ENCODE data around the gene OSTN. TPM values are rescaled to one million over a fixed set of nuclear protein-coding genes. Genes with fewer than 3 reads are reported as not detected.

OSTN gene
- total and polyA plus RNA-seq, 2 donors (not counting 3 experiments of a cell fraction or from before 2014, with no cell fraction given) = not detected

GRCh38 chr3:191239407-191240031 lies 40.5 kb downstream of the OSTN start:
- DNase-seq (ENCODE audit: low read depth, low spot score) (peak; percentile 91), FAIRE-seq (peak; percentile 93)
- peak overlapping the region; percentile 86 for H3K27ac ChIP-seq (ENCODE audit: insufficient read depth, low read depth, low read length)
- peak overlapping the region in 1 of 3 experiments; percentile 21 for H3K4me3 ChIP-seq (replicated peaks in 1 of 3; ENCODE audit: insufficient read depth in 1 of 3, low read depth in 1 of 3, low read length in 3 of 3)
- peak overlapping the region; percentile 12 for H3K9ac ChIP-seq (replicated peaks; ENCODE audit: extremely low read depth, insufficient read depth, low read length)
- dilution Hi-C loops (cut with MboI; ENCODE audit: extremely low pct_ligation_motif_present, low sequenced_read_pairs) = no loop called here
- H2AFZ ChIP-seq (ENCODE audit: low read depth, low read length) = peak overlapping the region; percentile 55
- BruUV-seq (replicated peaks) = no TSS peak
- H3K4me1 ChIP-seq (ENCODE audit: control insufficient read depth, extremely low read depth, insufficient read depth, low read length) = peaks cover 45% of the 10 kb centered on the region
- no peaks in the 10 kb centered on the region for H4K20me1 ChIP-seq (replicated peaks; ENCODE audit: control insufficient read depth, extremely low read depth, insufficient read depth, low read length)
- intact Hi-C loops (cut with micrococcal nuclease) = loop anchor here (1.0 to 10.0 kb wide), 6 partner anchors 91 to 1205 kb away; partner anchors contain the start of gene UTS2B
- TF ChIP-seq JUN (IDR thresholded peaks at IDR 0.05; ENCODE audit: borderline replicate concordance, insufficient read depth, insufficient read length, low read depth) = no peak
- peak; percentile 16 for TF ChIP-seq GATA2 (IDR thresholded peaks at IDR 0.05; ENCODE audit: insufficient read depth, insufficient read length, low read depth, low read length)
- no peaks in the 10 kb centered on the region for H3K79me2 ChIP-seq (ENCODE audit: control insufficient read depth, insufficient read depth, low read length)
- peak overlapping the region; percentile 26 for H3K4me2 ChIP-seq (ENCODE audit: insufficient read depth, low read length)
- CTCF ChIA-PET = interaction anchor here (1.3 kb wide), 2 partner anchors 11 to 103 kb away, joined by 3 to 4 read pairs; no protein-coding TSS in a partner anchor
- no peaks in the 10 kb centered on the region for H3K9me3 ChIP-seq (replicated peaks; ENCODE audit: control insufficient read depth, insufficient read depth, low read length)
- POLR2A ChIA-PET = no interaction called here
- no peaks in the 10 kb centered on the region for H3K27me3 ChIP-seq (ENCODE audit: control insufficient read depth in 2 of 2, insufficient read depth in 2 of 2, low read length in 2 of 2)
- no peaks in the 10 kb centered on the region for H3K36me3 ChIP-seq (ENCODE audit: control insufficient read depth in 2 of 2, extremely low read depth in 1 of 2, insufficient read depth in 2 of 2, low read length in 2 of 2)
- no peaks in the 10 kb centered on the region for H3K9me1 ChIP-seq (replicated peaks; ENCODE audit: control insufficient read depth, extremely low read depth, insufficient read depth, low read length)

GRCh38 chr3:191240486-191240885 lies 41.4 kb downstream of the OSTN start:
- Histone ChIP-seq H3K4me3 (replicated peaks in 1 of 3; ENCODE audit: insufficient read depth in 1 of 3, low read depth in 1 of 3, low read length in 3 of 3) (no peak overlapping the region), H3K36me3 (ENCODE audit: control insufficient read depth in 2 of 2, extremely low read depth in 1 of 2, insufficient read depth in 2 of 2, low read length in 2 of 2) (no peaks in the 10 kb centered on the region), H4K20me1 (replicated peaks; ENCODE audit: control insufficient read depth, extremely low read depth, insufficient read depth, low read length) (no peaks in the 10 kb centered on the region), H3K9me1 (replicated peaks; ENCODE audit: control insufficient read depth, extremely low read depth, insufficient read depth, low read length) (no peaks in the 10 kb centered on the region), H3K9me3 (replicated peaks; ENCODE audit: control insufficient read depth, insufficient read depth, low read length) (no peaks in the 10 kb centered on the region), H3K4me2 (ENCODE audit: insufficient read depth, low read length) (peak overlapping the region; percentile 26), H3K27ac (ENCODE audit: insufficient read depth, low read depth, low read length) (peak overlapping the region; percentile 86), H3K9ac (replicated peaks; ENCODE audit: extremely low read depth, insufficient read depth, low read length) (no peak overlapping the region), H3K79me2 (ENCODE audit: control insufficient read depth, insufficient read depth, low read length) (no peaks in the 10 kb centered on the region), H3K4me1 (ENCODE audit: control insufficient read depth, extremely low read depth, insufficient read depth, low read length) (peaks cover 45% of the 10 kb centered on the region), H3K27me3 (ENCODE audit: control insufficient read depth in 2 of 2, insufficient read depth in 2 of 2, low read length in 2 of 2) (no peaks in the 10 kb centered on the region), H2AFZ (ENCODE audit: low read depth, low read length) (peak overlapping the region; percentile 35)
- TF ChIP-seq MYC (IDR thresholded peaks at IDR 0.05; ENCODE audit: low read depth, low read length) (no peak), FOS (IDR thresholded peaks at IDR 0.05; ENCODE audit: borderline replicate concordance, insufficient read depth, low read length) (peak; percentile 14), JUN (IDR thresholded peaks at IDR 0.05; ENCODE audit: borderline replicate concordance, insufficient read depth, insufficient read length, low read depth) (no peak), GATA2 (IDR thresholded peaks at IDR 0.05; ENCODE audit: insufficient read depth, insufficient read length, low read depth, low read length) (no peak), CTCF (IDR thresholded peaks at IDR 0.05; ENCODE audit: extremely low read depth in 1 of 2, insufficient read depth in 1 of 2, low read depth in 1 of 2, low read length in 2 of 2) (no peak), EZH2 (IDR thresholded peaks at IDR 0.05; ENCODE audit: borderline replicate concordance, low read depth, low read length, severe bottlenecking) (no peak)
- POLR2A ChIA-PET = no interaction called here
- dilution Hi-C loops (cut with MboI; ENCODE audit: extremely low pct_ligation_motif_present, low sequenced_read_pairs) = no loop called here
- intact Hi-C loops (cut with micrococcal nuclease) = loop anchor here (10.0 kb wide), 1 partner anchor 1204 kb away; no protein-coding TSS in a partner anchor
- peak; percentile 78 for DNase-seq (ENCODE audit: low read depth, low spot score)
- CTCF ChIA-PET = interaction anchor here (1.1 to 1.3 kb wide), 4 partner anchors 10 to 126 kb away, joined by 3 to 4 read pairs (median 3); no protein-coding TSS in a partner anchor
- no TSS peak for BruUV-seq (replicated peaks)
- no peak for FAIRE-seq

Measured in endothelial cell of umbilical vein (primary cell).